Calu3 (cell line): ENCODE measurements around the gene PAK1. TPM values are rescaled to one million over a fixed set of nuclear protein-coding genes. Genes with fewer than 3 reads are reported as not detected.

Experiments
- BruUV-seq: library from RNA; stranded (reverse); fragments of 400-500 nt; replicated peaks from 2 replicates; lab custom pipeline; 2021; lab: Mats Ljungman, UMichigan
- CTCF ChIA-PET: fragments of 300-600 bp; sonication (Branson Sonifier 250); formaldehyde crosslinking; loops from one replicate; lab custom pipeline; 2022; ENCODE audit warnings: antibody characterized with exemption; lab: Charles Lee
- DNase-seq: peaks from one replicate; pipeline ENCODE4 v3.0.0; 2022
- H3K27ac Mint-ChIP-seq: one replicate; pipeline ENCODE4 v1.8.0; 2022; ENCODE audit warnings: mixed read lengths; ENCODE audit not compliant: unreplicated experiment
- H3K27me3 Mint-ChIP-seq: one replicate; pipeline ENCODE4 v1.8.0; 2022; ENCODE audit warnings: mixed read lengths; ENCODE audit not compliant: unreplicated experiment
- H3K36me3 Mint-ChIP-seq: one replicate; pipeline ENCODE4 v1.8.0; 2022; ENCODE audit warnings: mild to moderate bottlenecking, moderate library complexity, mixed read lengths; ENCODE audit not compliant: insufficient read depth, unreplicated experiment
- H3K4me1 Mint-ChIP-seq: one replicate; pipeline ENCODE4 v1.8.0; 2022; ENCODE audit warnings: mild to moderate bottlenecking, low read depth, mixed read lengths; ENCODE audit not compliant: unreplicated experiment
- H3K4me3 Mint-ChIP-seq: one replicate; pipeline ENCODE4 v1.8.0; 2022; ENCODE audit warnings: mild to moderate bottlenecking, low read depth, moderate library complexity, mixed read lengths; ENCODE audit not compliant: unreplicated experiment
- H3K9me3 Mint-ChIP-seq: one replicate; pipeline ENCODE4 v1.8.0; 2022; ENCODE audit warnings: low read depth, mixed read lengths; ENCODE audit not compliant: unreplicated experiment
- intact Hi-C: fragments of 100-400 bp; cut with micrococcal nuclease; formaldehyde crosslinking; loops from one replicate; pipeline ENCODE4 v1.10.0; 2022; ENCODE audit not compliant: unreplicated experiment
- total RNA-seq: library from RNA; stranded (reverse); gene quantifications from 2 replicates; pipeline ENCODE4 v1.2.3, GENCODE V29; 2022
- TF ChIP-seq, protein P1 (sequence below): fragments of 200-600 bp; IDR thresholded peaks from one replicate; pipeline ENCODE4 v1.8.0; 2022; ENCODE audit warnings: antibody characterized with exemption; ENCODE audit not compliant: unreplicated experiment

PAK1 gene
- total RNA-seq, 1 experiment from 2014 or later = 58.5 TPM

DNA sequence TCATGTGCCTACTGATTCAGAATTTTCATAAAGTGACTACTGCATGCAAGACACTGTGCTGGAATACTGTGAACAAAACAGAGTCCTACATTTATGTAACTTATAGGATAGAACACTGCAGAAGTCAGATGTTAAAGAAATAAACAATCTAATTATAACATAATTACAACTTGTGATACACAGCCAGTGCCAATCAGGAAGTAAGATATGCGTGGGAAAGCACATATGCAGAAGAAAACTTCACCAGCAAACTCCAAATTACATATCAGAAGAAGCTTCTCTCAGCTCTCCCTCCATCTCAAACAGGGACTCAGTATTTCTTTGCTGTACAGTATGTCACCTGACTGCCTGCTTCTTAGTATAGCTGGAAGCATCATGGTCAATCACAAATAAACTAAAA lies 37.4 kb downstream of the PAK1 start:
- no TSS peak for BruUV-seq
- DNase-seq = no peak
- H3K9me3 Mint-ChIP-seq = no peaks in the 10 kb centered on the region
- peaks cover 9% of the 10 kb centered on the region for H3K4me1 Mint-ChIP-seq
- no peak overlapping the region for H3K4me3 Mint-ChIP-seq
- H3K27ac Mint-ChIP-seq = no peak overlapping the region
- CTCF ChIA-PET = interaction anchor here (0.6 to 1.8 kb wide), 2 partner anchors 11 to 184 kb away, joined by 3 to 4 read pairs; no protein-coding TSS in a partner anchor
- intact Hi-C loops = no loop called here
- TF ChIP-seq, protein P1, sequence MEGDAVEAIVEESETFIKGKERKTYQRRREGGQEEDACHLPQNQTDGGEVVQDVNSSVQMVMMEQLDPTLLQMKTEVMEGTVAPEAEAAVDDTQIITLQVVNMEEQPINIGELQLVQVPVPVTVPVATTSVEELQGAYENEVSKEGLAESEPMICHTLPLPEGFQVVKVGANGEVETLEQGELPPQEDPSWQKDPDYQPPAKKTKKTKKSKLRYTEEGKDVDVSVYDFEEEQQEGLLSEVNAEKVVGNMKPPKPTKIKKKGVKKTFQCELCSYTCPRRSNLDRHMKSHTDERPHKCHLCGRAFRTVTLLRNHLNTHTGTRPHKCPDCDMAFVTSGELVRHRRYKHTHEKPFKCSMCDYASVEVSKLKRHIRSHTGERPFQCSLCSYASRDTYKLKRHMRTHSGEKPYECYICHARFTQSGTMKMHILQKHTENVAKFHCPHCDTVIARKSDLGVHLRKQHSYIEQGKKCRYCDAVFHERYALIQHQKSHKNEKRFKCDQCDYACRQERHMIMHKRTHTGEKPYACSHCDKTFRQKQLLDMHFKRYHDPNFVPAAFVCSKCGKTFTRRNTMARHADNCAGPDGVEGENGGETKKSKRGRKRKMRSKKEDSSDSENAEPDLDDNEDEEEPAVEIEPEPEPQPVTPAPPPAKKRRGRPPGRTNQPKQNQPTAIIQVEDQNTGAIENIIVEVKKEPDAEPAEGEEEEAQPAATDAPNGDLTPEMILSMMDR = no peak
- no peaks in the 10 kb centered on the region for H3K27me3 Mint-ChIP-seq
- H3K36me3 Mint-ChIP-seq = no peaks in the 10 kb centered on the region

DNA sequence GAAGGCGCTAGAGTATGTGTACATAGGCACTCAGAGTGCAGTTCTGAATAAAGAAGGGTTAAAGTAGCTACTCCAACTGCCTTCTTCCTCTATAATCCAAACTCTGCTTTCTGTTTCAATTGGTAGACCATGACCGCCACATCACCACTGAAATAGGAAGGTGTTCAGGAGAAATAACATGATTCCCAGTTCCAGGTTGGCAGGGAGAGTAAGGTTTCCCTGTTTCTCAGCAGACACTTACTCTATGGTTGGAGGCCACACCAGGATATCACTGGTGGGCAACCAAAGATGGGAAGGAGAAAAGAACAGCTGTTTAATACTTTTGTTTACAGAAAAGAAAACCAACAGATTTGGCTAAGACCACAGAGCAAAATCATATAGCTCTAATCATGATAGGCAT lies 37.9 kb downstream of the PAK1 start:
- H3K27ac Mint-ChIP-seq = no peak overlapping the region
- no TSS peak for BruUV-seq
- no peak for DNase-seq
- no peaks in the 10 kb centered on the region for H3K27me3 Mint-ChIP-seq
- no peak overlapping the region for H3K4me3 Mint-ChIP-seq
- CTCF ChIA-PET = interaction anchor here (1.8 kb wide), 1 partner anchor 11 kb away, joined by 4 read pairs; no protein-coding TSS in a partner anchor
- H3K4me1 Mint-ChIP-seq = peaks cover 9% of the 10 kb centered on the region
- TF ChIP-seq, protein P1 = no peak
- H3K36me3 Mint-ChIP-seq = no peaks in the 10 kb centered on the region
- H3K9me3 Mint-ChIP-seq = no peaks in the 10 kb centered on the region
- intact Hi-C loops = no loop called here

DNA sequence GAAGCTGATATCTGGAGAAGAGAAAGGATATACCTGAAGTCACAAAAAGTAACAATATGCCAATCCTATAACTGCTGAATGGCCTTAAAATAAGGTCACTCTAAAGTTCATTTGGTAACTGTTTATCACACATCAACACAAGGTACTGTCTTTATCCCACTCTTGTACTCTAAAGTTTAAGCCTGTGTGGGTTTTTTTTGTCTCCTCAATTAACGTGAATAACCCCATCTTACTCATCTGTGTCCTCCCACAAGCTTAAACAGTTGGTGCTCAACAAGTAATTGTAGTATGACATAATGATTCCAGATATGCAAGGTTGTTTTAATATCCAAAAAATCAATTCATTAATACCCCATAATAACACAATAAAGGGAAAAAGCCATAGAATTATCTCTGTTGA lies 42.1 kb downstream of the PAK1 start:
- Mint-ChIP-seq H3K27ac (no peak overlapping the region), H3K4me3 (no peak overlapping the region), H3K9me3 (no peaks in the 10 kb centered on the region), H3K36me3 (no peaks in the 10 kb centered on the region), H3K4me1 (peaks cover 9% of the 10 kb centered on the region), H3K27me3 (no peaks in the 10 kb centered on the region)
- intact Hi-C loops = no loop called here
- BruUV-seq = no TSS peak
- TF ChIP-seq, protein P1 = no peak
- no peak for DNase-seq
- CTCF ChIA-PET = interaction anchor here (0.9 kb wide), 1 partner anchor 9 kb away, joined by 4 read pairs; no protein-coding TSS in a partner anchor

DNA sequence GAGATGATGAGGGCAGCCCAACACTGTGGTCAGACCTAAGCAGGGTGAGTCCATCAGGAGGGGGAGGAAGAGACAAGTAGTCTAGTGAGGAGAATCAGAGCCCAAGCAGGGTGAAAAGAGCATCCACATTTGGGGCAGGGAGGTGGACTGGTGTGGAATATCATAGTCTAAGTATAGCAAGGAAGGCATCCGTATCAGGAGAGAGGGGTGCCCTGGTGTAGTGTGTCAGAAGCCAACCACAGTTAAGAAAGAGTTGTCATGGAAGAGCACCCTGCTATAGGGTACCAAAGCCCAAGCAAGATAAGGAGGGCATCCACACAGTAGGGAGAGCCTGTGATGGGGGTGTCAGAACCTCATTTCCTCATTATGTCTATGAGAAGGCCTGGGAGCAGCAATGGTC lies 45.3 kb downstream of the PAK1 start:
- BruUV-seq = no TSS peak
- TF ChIP-seq, protein P1 = no peak
- CTCF ChIA-PET = no interaction called here

More for the DNA sequence above, 45.3 kb downstream of the PAK1 start:
- H3K36me3 Mint-ChIP-seq = no peaks in the 10 kb centered on the region
- H3K4me1 Mint-ChIP-seq = no peaks in the 10 kb centered on the region
- no peaks in the 10 kb centered on the region for H3K27me3 Mint-ChIP-seq
- no peaks in the 10 kb centered on the region for H3K9me3 Mint-ChIP-seq
- H3K4me3 Mint-ChIP-seq = no peak overlapping the region
- no peak for DNase-seq
- no peak overlapping the region for H3K27ac Mint-ChIP-seq
- intact Hi-C loops = no loop called here
